CD4-positive, CD25-positive, alpha-beta regulatory T cell (primary cell): ENCODE results near the gene FAM83B. TPM values are rescaled to one million over a fixed set of nuclear protein-coding genes. Genes with fewer than 3 reads are reported as not detected.

Experiments
- ATAC-seq, 2 donors: fragments of 150-1000 bp; cut with Tn5 transposase; one replicate each; pipeline ENCODE4 v1.10.0; 2021; ENCODE audit warnings: low read depth in 2 of 2, moderate number of reproducible peaks in 2 of 2, moderate library complexity in 1 of 2
- DNase-seq, 3 donors: peaks; one replicate each; pipeline versions ENCODE4 v3.0.0 to v3.0.0-alpha.2; 2012 to 2022; ENCODE audit warnings: mixed read lengths in 1 of 3
- H3K27ac ChIP-seq: one replicate; pipeline ENCODE4 v1.7.0; 2013; ENCODE audit warnings: mild to moderate bottlenecking, low read length; ENCODE audit not compliant: insufficient read depth, poor library complexity, severe bottlenecking
- H3K27me3 ChIP-seq: one replicate; pipeline ENCODE4 v1.7.0; 2013; ENCODE audit warnings: low read length; ENCODE audit not compliant: control insufficient read depth, insufficient read depth
- H3K36me3 ChIP-seq: one replicate; pipeline ENCODE4 v1.7.0; 2013; ENCODE audit warnings: mild to moderate bottlenecking, low read length, moderate library complexity; ENCODE audit not compliant: control insufficient read depth, insufficient read depth
- H3K4me1 ChIP-seq: 2 replicates; pipeline ENCODE4 v1.7.0; 2013; ENCODE audit warnings: mild to moderate bottlenecking, low read length; ENCODE audit not compliant: insufficient read depth, control insufficient read depth, poor library complexity, severe bottlenecking
- H3K4me3 ChIP-seq: one replicate; pipeline ENCODE4 v1.7.0; 2013; ENCODE audit warnings: low read depth, mild to moderate bottlenecking, low read length, moderate library complexity
- H3K9me3 ChIP-seq, 2 experiments: 1 replicate in 1 of 2; 2 replicates in 1 of 2; pipeline ENCODE4 v1.7.0; 2013; ENCODE audit warnings: low read length in 2 of 2, mild to moderate bottlenecking in 1 of 2, moderate library complexity in 1 of 2; ENCODE audit not compliant: control insufficient read depth in 2 of 2
- H3K27ac Mint-ChIP-seq, 3 donors: one replicate each; pipeline ENCODE4 v1.8.0; 2020 to 2022; ENCODE audit warnings: mild to moderate bottlenecking in 3 of 3, mixed read lengths in 3 of 3, moderate library complexity in 2 of 3
- H3K27me3 Mint-ChIP-seq: one replicate; pipeline ENCODE4 v1.8.0; 2022; ENCODE audit warnings: mild to moderate bottlenecking, mixed read lengths
- H3K36me3 Mint-ChIP-seq: one replicate; pipeline ENCODE4 v1.8.0; 2020; ENCODE audit warnings: mixed read lengths
- H3K4me1 Mint-ChIP-seq, 4 donors: one replicate each; pipeline ENCODE4 v1.8.0; 2020 to 2022; ENCODE audit warnings: mixed read lengths in 4 of 4, mild to moderate bottlenecking in 1 of 4
- H3K4me3 Mint-ChIP-seq, 4 donors: one replicate each; pipeline ENCODE4 v1.8.0; 2020 to 2022; ENCODE audit warnings: mild to moderate bottlenecking in 4 of 4, mixed read lengths in 4 of 4, moderate library complexity in 3 of 4
- H3K9me3 Mint-ChIP-seq, 7 donors: one replicate each; pipeline ENCODE4 v1.8.0; 2020 to 2022; ENCODE audit warnings: mixed read lengths in 7 of 7, mild to moderate bottlenecking in 3 of 7, moderate library complexity in 2 of 7
- polyA plus RNA-seq, 4 donors: library from polyadenylated mRNA; unstranded; fragments of 300-500 nt; fragmentation: Illumina TruSeq; gene quantifications; one replicate each; pipeline ENCODE4 v1.2.3, GENCODE V29; 2021
- total RNA-seq: library from RNA; stranded (reverse); gene quantifications from one replicate; pipeline ENCODE4 v1.2.3, GENCODE V29; 2022

The FAM83B gene
- total and polyA plus RNA-seq, 5 donors from 2014 or later = not detected

DNA sequence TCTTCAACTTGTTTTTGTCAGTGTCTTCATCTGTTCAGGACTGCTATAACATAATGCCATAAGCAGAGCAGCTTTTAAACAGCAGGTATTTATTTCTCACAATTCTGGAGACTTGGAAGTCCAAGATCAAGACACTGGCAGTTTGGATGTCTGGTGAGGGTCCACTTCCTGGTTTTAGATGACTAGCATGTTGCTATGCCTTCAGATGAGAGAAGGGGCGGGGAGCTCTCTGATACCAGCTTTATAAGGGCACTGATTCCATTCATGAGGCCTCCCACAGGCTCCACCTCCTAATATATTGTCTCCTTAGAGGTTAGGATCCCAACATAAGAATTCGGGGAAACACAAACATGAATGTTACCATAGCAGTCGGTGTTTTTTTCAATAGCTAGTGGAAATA lies 52.9 kb downstream of the FAM83B start:
- no peak for DNase-seq
- no peak for ATAC-seq
- Histone ChIP-seq H3K27me3 (no peaks in the 10 kb centered on the region), H3K27ac (no peak overlapping the region), H3K36me3 (no peaks in the 10 kb centered on the region), H3K4me1 (no peaks in the 10 kb centered on the region), H3K9me3 (peaks cover 0 to 4% of the 10 kb centered on the region in 2 experiments), H3K4me3 (no peak overlapping the region)
- H3K4me1 Mint-ChIP-seq = no peaks in the 10 kb centered on the region
- H3K27ac Mint-ChIP-seq = no peak overlapping the region
- H3K27me3 Mint-ChIP-seq = no peaks in the 10 kb centered on the region
- no peaks in the 10 kb centered on the region for H3K36me3 Mint-ChIP-seq
- H3K4me3 Mint-ChIP-seq = no peak overlapping the region
- H3K9me3 Mint-ChIP-seq = peaks cover 0 to 20% (median 4%) of the 10 kb centered on the region in 7 donors

DNA sequence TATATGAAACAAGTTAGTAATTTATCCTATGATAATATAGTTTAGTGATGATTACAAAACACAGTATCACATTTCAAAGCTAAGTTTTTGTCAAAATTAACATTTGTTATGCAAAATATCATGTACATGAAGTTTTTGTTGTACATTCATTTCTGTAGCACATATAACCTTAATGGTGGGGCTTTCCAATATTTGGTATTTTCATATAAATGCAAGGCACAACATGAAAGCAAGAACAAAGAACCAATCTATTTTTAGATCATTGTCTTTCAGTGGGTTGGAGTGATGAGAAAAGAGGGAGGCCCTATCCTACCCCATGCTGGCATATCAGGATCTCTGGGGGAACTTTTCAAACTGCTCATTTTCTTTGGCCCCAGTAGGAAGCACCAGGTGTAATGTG lies 53.4 kb downstream of the FAM83B start:
- Mint-ChIP-seq H3K27me3 (no peaks in the 10 kb centered on the region), H3K4me1 (no peaks in the 10 kb centered on the region), H3K4me3 (no peak overlapping the region), H3K9me3 (peaks cover 0 to 21% (median 6%) of the 10 kb centered on the region in 7 donors), H3K27ac (no peak overlapping the region), H3K36me3 (no peaks in the 10 kb centered on the region)
- Histone ChIP-seq H3K27ac (no peak overlapping the region), H3K27me3 (no peaks in the 10 kb centered on the region), H3K9me3 (no peaks in the 10 kb centered on the region), H3K36me3 (no peaks in the 10 kb centered on the region), H3K4me3 (no peak overlapping the region), H3K4me1 (no peaks in the 10 kb centered on the region)
- DNase-seq (no peak), ATAC-seq (no peak)

DNA sequence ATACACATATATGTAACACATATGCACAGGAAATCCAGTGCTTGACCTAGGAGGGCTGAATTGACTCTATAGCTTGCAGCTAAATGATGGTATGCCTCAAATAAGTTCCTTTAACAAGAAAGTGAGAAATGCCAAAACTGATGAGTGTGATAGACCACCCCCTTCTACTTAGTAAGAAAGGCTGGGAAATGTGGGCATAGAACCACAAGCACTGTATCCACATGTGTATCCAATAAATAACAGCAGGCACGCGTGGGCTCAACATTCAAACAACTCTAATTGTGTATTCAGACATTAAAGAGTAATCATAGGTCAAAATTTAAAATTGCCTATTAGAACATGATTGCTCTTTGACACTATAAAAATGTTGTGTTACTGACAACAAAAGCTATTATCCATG lies 54.1 kb downstream of the FAM83B start:
- no peak overlapping the region for H3K27ac ChIP-seq
- no peak overlapping the region for H3K27ac Mint-ChIP-seq
- H3K27me3 ChIP-seq = no peaks in the 10 kb centered on the region
- H3K36me3 ChIP-seq = no peaks in the 10 kb centered on the region
- no peaks in the 10 kb centered on the region for H3K4me1 Mint-ChIP-seq
- H3K36me3 Mint-ChIP-seq = no peaks in the 10 kb centered on the region
- peaks cover 0 to 20% (median 7%) of the 10 kb centered on the region in 7 donors for H3K9me3 Mint-ChIP-seq
- no peaks in the 10 kb centered on the region for H3K9me3 ChIP-seq
- no peak for DNase-seq
- no peak overlapping the region for H3K4me3 ChIP-seq
- no peaks in the 10 kb centered on the region for H3K4me1 ChIP-seq
- H3K27me3 Mint-ChIP-seq = no peaks in the 10 kb centered on the region
- no peak overlapping the region for H3K4me3 Mint-ChIP-seq
- ATAC-seq = no peak

DNA sequence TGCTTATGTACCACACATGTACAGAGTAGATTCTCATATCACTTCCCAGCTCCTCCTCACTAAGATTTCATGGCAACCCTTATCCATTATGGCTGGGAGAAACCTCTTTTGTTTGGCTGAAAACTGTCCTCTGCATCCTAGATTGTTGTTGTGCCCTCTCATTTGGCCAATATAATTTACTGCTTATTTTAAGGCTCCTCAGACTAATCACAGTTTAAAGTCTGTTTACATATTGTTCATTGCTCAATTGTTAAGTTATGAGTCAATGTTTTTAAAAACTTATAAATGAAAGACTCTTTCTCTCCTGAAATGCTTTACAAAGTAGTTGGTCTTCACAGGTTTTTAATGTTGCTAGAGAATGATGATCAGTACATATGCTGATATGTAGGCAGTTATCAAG lies 57.3 kb downstream of the FAM83B start:
- no peak overlapping the region for H3K27ac Mint-ChIP-seq
- H3K4me3 ChIP-seq = no peak overlapping the region
- H3K4me1 ChIP-seq = no peaks in the 10 kb centered on the region
- DNase-seq (no peak), ATAC-seq (no peak)
- no peaks in the 10 kb centered on the region for H3K36me3 ChIP-seq
- no peaks in the 10 kb centered on the region for H3K4me1 Mint-ChIP-seq
- no peaks in the 10 kb centered on the region for H3K36me3 Mint-ChIP-seq
- no peaks in the 10 kb centered on the region for H3K27me3 ChIP-seq
- no peaks in the 10 kb centered on the region for H3K9me3 ChIP-seq
- H3K9me3 Mint-ChIP-seq = peaks cover 0 to 17% (median 6%) of the 10 kb centered on the region in 7 donors
- H3K27ac ChIP-seq = no peak overlapping the region
- H3K27me3 Mint-ChIP-seq = no peaks in the 10 kb centered on the region
- H3K4me3 Mint-ChIP-seq = no peak overlapping the region

DNA sequence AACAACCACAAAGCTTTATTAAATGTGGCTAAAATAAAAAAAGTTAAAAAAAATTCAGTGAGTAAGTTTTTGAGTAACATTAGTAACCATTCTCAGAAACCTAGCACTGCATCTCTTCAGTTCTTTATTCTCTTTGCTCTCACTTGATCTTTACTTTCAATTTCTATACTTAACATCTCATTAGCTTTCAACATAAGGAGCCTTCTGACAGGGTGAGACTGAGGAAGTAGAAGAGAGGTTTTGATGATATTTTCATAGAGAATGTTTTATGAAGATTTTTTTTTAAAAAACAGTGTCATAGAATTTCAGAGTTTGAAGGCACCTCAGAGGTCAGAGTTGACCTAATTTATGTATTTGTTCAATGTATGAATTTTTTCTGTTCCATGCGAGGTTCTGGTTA lies 60.8 kb downstream of the FAM83B start:
- no peak for DNase-seq
- Mint-ChIP-seq H3K36me3 (no peaks in the 10 kb centered on the region), H3K27me3 (no peaks in the 10 kb centered on the region), H3K4me3 (no peak overlapping the region), H3K4me1 (no peaks in the 10 kb centered on the region), H3K9me3 (peaks cover 0 to 21% (median 5%) of the 10 kb centered on the region in 7 donors), H3K27ac (no peak overlapping the region)
- H3K27ac ChIP-seq = no peak overlapping the region
- H3K9me3 ChIP-seq = no peaks in the 10 kb centered on the region
- no peaks in the 10 kb centered on the region for H3K36me3 ChIP-seq
- H3K27me3 ChIP-seq = no peaks in the 10 kb centered on the region
- H3K4me1 ChIP-seq = no peaks in the 10 kb centered on the region
- no peak overlapping the region for H3K4me3 ChIP-seq
- ATAC-seq = no peak

DNA sequence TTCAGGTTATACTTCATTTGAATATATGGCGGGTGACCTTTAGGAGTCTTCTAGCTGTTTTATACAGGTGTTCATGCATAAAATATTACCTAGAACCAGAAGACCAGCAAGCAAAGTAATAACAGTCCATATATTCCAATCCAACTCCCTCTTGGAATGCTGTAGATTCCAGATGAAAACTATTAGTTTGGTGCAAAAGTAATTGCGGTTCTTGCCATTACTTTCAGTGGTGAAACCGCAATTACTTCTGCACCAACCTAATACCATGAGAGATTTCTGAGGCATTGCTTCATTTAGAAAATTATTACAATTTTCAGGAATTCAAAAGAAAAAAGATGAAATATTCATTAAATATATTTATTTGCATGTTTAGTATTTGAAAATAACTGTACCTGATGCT lies 62.6 kb downstream of the FAM83B start:
- Histone ChIP-seq H3K4me3 (no peak overlapping the region), H3K36me3 (no peaks in the 10 kb centered on the region), H3K4me1 (no peaks in the 10 kb centered on the region), H3K27me3 (no peaks in the 10 kb centered on the region), H3K27ac (no peak overlapping the region), H3K9me3 (no peaks in the 10 kb centered on the region)
- ATAC-seq (no peak), DNase-seq (no peak)
- no peaks in the 10 kb centered on the region for H3K27me3 Mint-ChIP-seq
- no peak overlapping the region for H3K27ac Mint-ChIP-seq
- H3K4me1 Mint-ChIP-seq = no peaks in the 10 kb centered on the region
- H3K4me3 Mint-ChIP-seq = no peak overlapping the region
- H3K9me3 Mint-ChIP-seq = peaks cover 0 to 18% (median 3%) of the 10 kb centered on the region in 7 donors
- H3K36me3 Mint-ChIP-seq = no peaks in the 10 kb centered on the region

DNA sequence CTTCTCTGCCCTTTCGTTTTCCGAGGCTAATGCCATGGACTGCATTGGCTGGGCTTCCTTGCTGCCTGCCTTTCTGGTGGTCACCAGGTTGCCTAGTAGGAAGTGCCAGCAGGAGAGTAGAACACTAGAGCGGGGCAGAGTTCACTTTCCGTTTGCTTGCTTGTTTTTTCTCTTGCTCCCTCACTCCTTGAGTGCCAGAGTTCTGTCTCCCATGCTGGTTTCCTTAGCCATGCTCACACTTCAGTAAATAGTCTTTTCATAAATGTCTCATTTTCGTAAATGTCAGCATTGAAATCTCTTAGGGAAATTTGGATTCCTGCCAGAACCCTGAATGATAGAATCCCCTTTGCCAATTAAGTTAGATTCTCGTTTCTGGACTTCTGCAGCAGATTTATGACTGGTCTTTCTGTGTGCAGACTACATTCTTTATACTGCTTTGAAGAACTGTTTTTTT lies 63.9 kb downstream of the FAM83B start:
- Mint-ChIP-seq H3K4me3 (no peak overlapping the region), H3K9me3 (peaks cover 0 to 16% (median 5%) of the 10 kb centered on the region in 7 donors), H3K4me1 (no peaks in the 10 kb centered on the region), H3K27me3 (no peaks in the 10 kb centered on the region), H3K27ac (no peak overlapping the region), H3K36me3 (no peaks in the 10 kb centered on the region)
- Histone ChIP-seq H3K36me3 (no peaks in the 10 kb centered on the region), H3K9me3 (no peaks in the 10 kb centered on the region), H3K4me1 (no peaks in the 10 kb centered on the region), H3K27ac (no peak overlapping the region), H3K27me3 (no peaks in the 10 kb centered on the region), H3K4me3 (no peak overlapping the region)
- DNase-seq (no peak), ATAC-seq (no peak)

DNA sequence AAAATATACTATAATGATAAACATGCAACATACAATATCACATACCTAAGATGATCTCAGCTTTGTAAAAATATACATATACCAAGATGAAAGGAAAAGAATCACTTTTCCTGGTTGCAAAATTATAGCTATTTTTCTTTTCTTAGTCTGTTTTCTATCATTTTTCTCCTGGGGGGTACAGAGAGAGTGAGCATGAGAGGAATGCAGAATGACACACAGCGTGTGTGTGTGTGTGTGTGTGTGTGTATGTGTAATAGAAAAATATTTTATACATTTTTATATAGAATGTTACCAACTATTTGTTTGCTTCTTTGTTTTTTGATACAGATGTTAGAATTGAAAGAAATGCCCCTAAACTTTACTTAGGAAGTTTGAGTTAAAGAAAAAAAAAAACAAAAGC lies 64.3 kb downstream of the FAM83B start:
- no peaks in the 10 kb centered on the region for H3K4me1 ChIP-seq
- Mint-ChIP-seq H3K4me3 (no peak overlapping the region), H3K36me3 (no peaks in the 10 kb centered on the region), H3K27me3 (no peaks in the 10 kb centered on the region), H3K9me3 (peaks cover 0 to 15% (median 4%) of the 10 kb centered on the region in 7 donors), H3K27ac (no peak overlapping the region), H3K4me1 (no peaks in the 10 kb centered on the region)
- H3K27me3 ChIP-seq = no peaks in the 10 kb centered on the region
- ATAC-seq (no peak), DNase-seq (no peak)
- H3K9me3 ChIP-seq = no peaks in the 10 kb centered on the region
- H3K27ac ChIP-seq = no peak overlapping the region
- no peak overlapping the region for H3K4me3 ChIP-seq
- H3K36me3 ChIP-seq = no peaks in the 10 kb centered on the region
